ENCODE measurements around the gene S100A16. TPM values are rescaled to one million over a fixed set of nuclear protein-coding genes. Genes with fewer than 3 reads are reported as not detected.

The S100A16 gene
- total RNA-seq, 1 donor from 2014 or later, result 22.1 TPM

DNA sequence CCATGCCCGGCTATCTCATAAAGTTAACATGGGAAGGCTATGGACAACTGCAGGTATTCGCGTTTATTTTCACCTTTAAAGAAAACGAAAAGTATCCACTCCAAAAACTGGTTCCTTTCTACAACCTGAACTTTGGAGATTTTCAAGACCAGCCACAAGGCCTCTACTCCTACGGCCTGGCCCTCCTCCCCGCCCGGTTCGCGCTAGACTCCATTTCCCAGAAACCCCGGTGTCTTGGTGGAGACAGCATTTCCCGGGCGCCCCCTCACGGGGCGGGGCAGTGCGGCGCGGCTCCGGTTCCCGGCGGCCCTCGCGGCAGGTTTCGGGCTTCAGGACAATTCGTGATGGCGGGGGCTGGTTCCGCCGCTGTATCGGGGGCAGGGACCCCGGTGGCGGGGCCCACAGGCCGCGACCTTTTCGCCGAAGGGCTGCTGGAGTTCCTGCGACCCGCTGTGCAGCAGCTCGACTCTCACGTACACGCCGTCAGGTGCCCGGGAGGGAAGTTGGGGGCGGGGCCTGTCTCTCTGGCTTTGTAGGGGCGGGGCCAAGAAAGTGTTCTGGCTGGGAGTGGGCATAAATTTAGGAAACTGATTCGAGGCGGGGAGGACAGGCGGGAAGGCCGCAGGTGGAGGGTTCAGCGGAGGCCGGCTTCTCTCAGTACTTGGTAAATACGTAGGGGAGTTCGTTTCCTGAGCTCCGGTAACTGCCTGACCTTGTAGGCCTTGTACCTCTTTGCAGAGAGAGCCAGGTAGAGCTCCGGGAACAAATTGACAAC is 45.6 kb upstream of the S100A16 start, which contains the start of gene SNAPIN:
Gene SNAPIN (plus strand): TSS at position 304 of the 775 bp plus-strand sequence. CDS start 41 bp downstream, at position 345.
- peak; percentile 72 to 88 for DNase-seq (ENCODE audit: low spot score in 2 of 2, unreplicated experiment in 2 of 2)
- Mint-ChIP-seq H3K27ac (peak within 1 kb of the TSS; percentile 96), H3K4me1 (peaks cover 11% of the 10 kb centered on the region), H3K4me3 (peak within 1 kb of the TSS; percentile 95), H3K9me3 (no peaks in the 10 kb centered on the region), H3K27me3 (ENCODE audit: low read depth) (no peaks in the 10 kb centered on the region), H3K36me3 (peaks cover 9% of the 10 kb centered on the region)
- TF ChIP-seq, protein P1, sequence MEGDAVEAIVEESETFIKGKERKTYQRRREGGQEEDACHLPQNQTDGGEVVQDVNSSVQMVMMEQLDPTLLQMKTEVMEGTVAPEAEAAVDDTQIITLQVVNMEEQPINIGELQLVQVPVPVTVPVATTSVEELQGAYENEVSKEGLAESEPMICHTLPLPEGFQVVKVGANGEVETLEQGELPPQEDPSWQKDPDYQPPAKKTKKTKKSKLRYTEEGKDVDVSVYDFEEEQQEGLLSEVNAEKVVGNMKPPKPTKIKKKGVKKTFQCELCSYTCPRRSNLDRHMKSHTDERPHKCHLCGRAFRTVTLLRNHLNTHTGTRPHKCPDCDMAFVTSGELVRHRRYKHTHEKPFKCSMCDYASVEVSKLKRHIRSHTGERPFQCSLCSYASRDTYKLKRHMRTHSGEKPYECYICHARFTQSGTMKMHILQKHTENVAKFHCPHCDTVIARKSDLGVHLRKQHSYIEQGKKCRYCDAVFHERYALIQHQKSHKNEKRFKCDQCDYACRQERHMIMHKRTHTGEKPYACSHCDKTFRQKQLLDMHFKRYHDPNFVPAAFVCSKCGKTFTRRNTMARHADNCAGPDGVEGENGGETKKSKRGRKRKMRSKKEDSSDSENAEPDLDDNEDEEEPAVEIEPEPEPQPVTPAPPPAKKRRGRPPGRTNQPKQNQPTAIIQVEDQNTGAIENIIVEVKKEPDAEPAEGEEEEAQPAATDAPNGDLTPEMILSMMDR (IDR thresholded peaks at IDR 0.05; ENCODE audit: unreplicated experiment), result no peak

DNA sequence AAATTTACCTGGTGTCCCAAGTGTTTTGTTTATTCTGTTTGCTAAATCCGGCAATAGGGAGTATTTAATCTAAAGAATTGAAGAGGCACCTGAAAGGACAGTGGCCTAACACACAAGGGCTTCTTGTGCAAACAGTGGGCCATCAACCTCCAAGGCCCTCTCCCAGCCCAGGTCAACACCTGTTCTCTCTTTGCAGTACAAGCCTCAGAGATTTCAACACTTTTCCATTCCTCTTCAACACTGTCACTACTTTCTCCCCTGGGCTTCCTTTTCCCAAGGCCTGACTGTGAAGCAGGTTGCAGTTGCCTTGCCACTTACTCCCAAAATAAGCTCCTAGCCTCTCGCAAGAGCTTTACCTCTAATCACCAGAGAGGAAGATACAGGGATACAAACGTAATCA is 42.4 kb upstream of the S100A16 start:
- Mint-ChIP-seq H3K9me3 (no peaks in the 10 kb centered on the region), H3K36me3 (no peaks in the 10 kb centered on the region), H3K4me1 (peaks cover 11% of the 10 kb centered on the region), H3K27ac (no peak overlapping the region), H3K4me3 (no peak overlapping the region), H3K27me3 (ENCODE audit: low read depth) (no peaks in the 10 kb centered on the region)
- DNase-seq (ENCODE audit: low spot score in 2 of 2, unreplicated experiment in 2 of 2), result no peak
- TF ChIP-seq, protein P1 (IDR thresholded peaks at IDR 0.05; ENCODE audit: unreplicated experiment), result no peak

DNA sequence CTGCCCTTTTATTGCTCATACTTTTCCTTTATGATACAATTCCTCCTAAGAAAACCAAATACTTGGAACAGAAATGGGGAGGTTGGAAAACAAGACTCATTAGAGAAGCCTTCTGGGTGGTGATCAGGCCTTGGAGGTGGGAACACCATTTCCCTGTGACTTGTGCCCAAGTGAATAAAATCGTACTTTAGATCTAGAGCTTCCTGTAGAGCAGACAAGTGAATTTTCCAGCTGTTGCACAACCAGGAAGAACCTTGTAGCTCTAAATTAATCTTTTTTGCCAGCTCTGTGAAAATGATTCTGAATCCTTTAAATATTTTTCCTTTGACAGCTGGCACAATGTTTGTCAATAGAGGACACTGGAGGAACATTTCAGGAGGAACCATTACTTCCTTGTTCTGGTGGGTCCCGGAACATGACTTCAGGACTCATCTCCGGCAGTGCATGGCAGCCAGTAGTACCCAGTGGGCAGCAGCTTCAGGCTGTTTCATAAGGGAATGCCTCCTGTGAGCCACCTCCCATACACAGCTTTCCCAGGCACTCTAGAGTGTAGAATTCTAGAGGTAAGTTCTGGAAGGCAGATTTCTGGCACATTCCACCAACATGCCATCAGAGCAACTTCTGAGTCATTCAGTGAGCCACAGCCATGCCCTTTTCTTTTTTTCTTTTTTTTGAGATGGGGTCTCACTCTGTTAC is 40.0 kb upstream of the S100A16 start:
- Mint-ChIP-seq H3K4me1 (no peaks in the 10 kb centered on the region), H3K4me3 (no peak overlapping the region), H3K27ac (no peak overlapping the region), H3K36me3 (no peaks in the 10 kb centered on the region), H3K27me3 (ENCODE audit: low read depth) (no peaks in the 10 kb centered on the region), H3K9me3 (no peaks in the 10 kb centered on the region)
- TF ChIP-seq, protein P1 (IDR thresholded peaks at IDR 0.05; ENCODE audit: unreplicated experiment), result no peak
- DNase-seq (ENCODE audit: low spot score in 2 of 2, unreplicated experiment in 2 of 2), result no peak

DNA sequence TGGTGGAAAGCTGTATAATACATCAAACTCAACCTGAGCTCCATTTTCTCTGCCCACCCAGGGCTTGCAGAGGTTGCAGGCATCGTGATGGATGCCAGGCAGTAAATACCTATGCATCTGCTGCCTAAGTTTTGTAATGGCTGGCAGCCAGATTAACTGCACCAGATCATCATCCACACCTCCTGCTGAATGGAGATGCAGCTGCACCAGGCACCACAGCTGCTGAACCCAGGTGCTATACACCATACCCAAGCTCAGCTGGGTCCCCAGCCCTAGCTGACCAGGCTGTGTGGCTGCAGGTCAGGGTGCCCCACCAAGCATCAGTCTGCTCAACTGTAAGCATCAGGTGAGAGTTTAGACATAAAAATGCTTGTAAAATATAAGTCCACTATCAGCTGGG is 38.8 kb upstream of the S100A16 start:
- H3K27ac Mint-ChIP-seq, result no peak overlapping the region
- H3K4me1 Mint-ChIP-seq, result no peaks in the 10 kb centered on the region
- no peaks in the 10 kb centered on the region for H3K27me3 Mint-ChIP-seq (ENCODE audit: low read depth)
- H3K36me3 Mint-ChIP-seq, result peaks cover 3% of the 10 kb centered on the region
- TF ChIP-seq, protein P1 (IDR thresholded peaks at IDR 0.05; ENCODE audit: unreplicated experiment), result no peak
- no peak overlapping the region for H3K4me3 Mint-ChIP-seq
- DNase-seq (ENCODE audit: low spot score in 2 of 2, unreplicated experiment in 2 of 2), result no peak
- no peaks in the 10 kb centered on the region for H3K9me3 Mint-ChIP-seq

DNA sequence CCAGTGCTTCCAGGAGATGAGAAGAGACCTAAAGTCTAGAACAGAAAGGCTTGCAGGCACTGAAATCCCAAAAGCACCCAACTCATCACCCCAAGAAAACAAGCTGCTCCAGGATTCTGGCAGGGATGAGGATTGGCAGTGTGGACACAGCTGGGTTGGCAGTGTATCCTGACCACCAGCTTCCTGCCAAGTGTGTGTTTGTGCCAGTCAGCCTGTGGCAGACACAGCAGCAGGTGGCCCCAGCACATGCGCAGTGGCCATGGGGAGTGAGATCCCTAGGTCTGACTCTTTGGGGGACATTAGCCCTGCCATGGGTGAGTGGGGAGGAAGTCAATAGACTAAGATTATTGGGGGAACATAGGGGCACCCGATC is 36.9 kb upstream of the S100A16 start:
- Mint-ChIP-seq H3K27ac (no peak overlapping the region), H3K36me3 (peaks cover 14% of the 10 kb centered on the region)
- DNase-seq (ENCODE audit: low spot score in 2 of 2, unreplicated experiment in 2 of 2), result no peak

More for the DNA sequence above, 36.9 kb upstream of the S100A16 start:
- H3K4me1 Mint-ChIP-seq, result no peaks in the 10 kb centered on the region
- H3K4me3 Mint-ChIP-seq, result no peak overlapping the region
- H3K9me3 Mint-ChIP-seq, result no peaks in the 10 kb centered on the region
- TF ChIP-seq, protein P1 (IDR thresholded peaks at IDR 0.05; ENCODE audit: unreplicated experiment), result no peak
- no peaks in the 10 kb centered on the region for H3K27me3 Mint-ChIP-seq (ENCODE audit: low read depth)
